ENCODE results near the gene TTC7B. TPM values are rescaled to one million over a fixed set of nuclear protein-coding genes. Genes with fewer than 3 reads are reported as not detected.

The TTC7B gene
- total RNA-seq, 2 experiments from 2014 or later = 1.2 to 1.3 TPM

DNA sequence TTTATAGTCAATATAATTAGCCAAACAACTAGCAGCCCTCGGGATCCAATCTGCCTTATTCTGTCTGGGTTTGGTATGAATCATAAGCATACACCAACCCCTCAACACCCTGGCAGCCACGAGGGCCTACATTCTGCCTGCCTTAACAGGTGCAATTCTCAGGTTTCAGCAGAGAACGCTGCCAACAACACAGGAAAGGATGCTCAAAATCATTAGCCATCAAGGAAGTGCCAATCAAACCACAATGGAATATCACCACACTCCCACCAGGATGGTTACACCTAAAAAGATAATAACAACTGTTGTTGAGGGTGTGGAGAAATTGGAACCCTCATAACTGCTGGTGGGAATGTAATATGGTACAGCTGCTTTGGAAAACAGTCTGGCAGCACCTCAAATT, 122.8 kb downstream of the TTC7B start:
- Histone ChIP-seq H3K4me1 (ENCODE audit: insufficient read depth, low read length) (peaks cover 6% of the 10 kb centered on the region), H3K4me3 (ENCODE audit: low read length) (no peak overlapping the region), H3K36me3 (ENCODE audit: insufficient read depth, low read length) (no peaks in the 10 kb centered on the region), H3K27me3 (ENCODE audit: control insufficient read depth in 1 of 2, insufficient read depth in 2 of 2, low read length in 2 of 2) (no peaks in the 10 kb centered on the region), H3K27ac (ENCODE audit: low read depth in 1 of 2, low read length in 2 of 2) (no peak overlapping the region), H3K9me3 (ENCODE audit: control insufficient read depth in 1 of 2, insufficient read depth in 1 of 2, low read length in 2 of 2) (no peaks in the 10 kb centered on the region)
- no peak for DNase-seq
- Mint-ChIP-seq H3K4me3 (no peak overlapping the region), H3K4me1 (ENCODE audit: low read depth) (no peaks in the 10 kb centered on the region), H3K27ac (no peak overlapping the region), H3K27me3 (no peaks in the 10 kb centered on the region), H3K9me3 (no peaks in the 10 kb centered on the region), H3K36me3 (ENCODE audit: low read depth) (no peaks in the 10 kb centered on the region)
- ChIA-PET POLR2A (no interaction called here), CTCF (no interaction called here)
- TF ChIP-seq, protein P1, sequence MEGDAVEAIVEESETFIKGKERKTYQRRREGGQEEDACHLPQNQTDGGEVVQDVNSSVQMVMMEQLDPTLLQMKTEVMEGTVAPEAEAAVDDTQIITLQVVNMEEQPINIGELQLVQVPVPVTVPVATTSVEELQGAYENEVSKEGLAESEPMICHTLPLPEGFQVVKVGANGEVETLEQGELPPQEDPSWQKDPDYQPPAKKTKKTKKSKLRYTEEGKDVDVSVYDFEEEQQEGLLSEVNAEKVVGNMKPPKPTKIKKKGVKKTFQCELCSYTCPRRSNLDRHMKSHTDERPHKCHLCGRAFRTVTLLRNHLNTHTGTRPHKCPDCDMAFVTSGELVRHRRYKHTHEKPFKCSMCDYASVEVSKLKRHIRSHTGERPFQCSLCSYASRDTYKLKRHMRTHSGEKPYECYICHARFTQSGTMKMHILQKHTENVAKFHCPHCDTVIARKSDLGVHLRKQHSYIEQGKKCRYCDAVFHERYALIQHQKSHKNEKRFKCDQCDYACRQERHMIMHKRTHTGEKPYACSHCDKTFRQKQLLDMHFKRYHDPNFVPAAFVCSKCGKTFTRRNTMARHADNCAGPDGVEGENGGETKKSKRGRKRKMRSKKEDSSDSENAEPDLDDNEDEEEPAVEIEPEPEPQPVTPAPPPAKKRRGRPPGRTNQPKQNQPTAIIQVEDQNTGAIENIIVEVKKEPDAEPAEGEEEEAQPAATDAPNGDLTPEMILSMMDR (IDR thresholded peaks at IDR 0.05) = no peak
- intact Hi-C loops (cut with DNase I, micrococcal nuclease) = loop anchor here in 1 of 2 experiments (10.0 kb wide), 1 partner anchor 749 kb away; no protein-coding TSS in a partner anchor
- ATAC-seq (ENCODE audit: poor library complexity) = no peak

DNA sequence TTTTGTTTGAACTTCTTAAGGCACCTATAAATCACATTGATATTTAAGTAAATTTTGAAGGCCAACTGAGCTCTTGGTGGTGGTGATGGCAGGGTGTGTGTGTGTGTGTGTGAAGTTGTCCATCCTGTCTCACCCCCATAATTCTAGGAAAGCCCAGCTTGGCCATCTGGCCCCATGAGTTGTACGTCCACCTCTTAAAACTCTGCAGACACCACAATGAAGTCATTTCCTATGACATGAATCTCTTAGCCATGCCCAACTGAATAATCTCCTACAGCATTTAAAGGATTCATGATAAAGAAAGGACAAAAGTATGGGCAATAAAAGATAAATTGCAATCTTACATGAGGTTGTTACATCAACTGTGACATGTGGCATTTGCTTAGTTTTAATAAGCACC, 123.4 kb downstream of the TTC7B start:
- Mint-ChIP-seq H3K27me3 (no peaks in the 10 kb centered on the region), H3K36me3 (ENCODE audit: low read depth) (no peaks in the 10 kb centered on the region), H3K4me1 (ENCODE audit: low read depth) (no peaks in the 10 kb centered on the region), H3K4me3 (no peak overlapping the region), H3K27ac (no peak overlapping the region), H3K9me3 (no peaks in the 10 kb centered on the region)
- DNase-seq (no peak), ATAC-seq (ENCODE audit: poor library complexity) (no peak)
- H3K4me3 ChIP-seq (ENCODE audit: low read length) = no peak overlapping the region
- H3K4me1 ChIP-seq (ENCODE audit: insufficient read depth, low read length) = peaks cover 5% of the 10 kb centered on the region
- TF ChIP-seq, protein P1 (IDR thresholded peaks at IDR 0.05) = no peak
- H3K9me3 ChIP-seq (ENCODE audit: control insufficient read depth in 1 of 2, insufficient read depth in 1 of 2, low read length in 2 of 2) = no peaks in the 10 kb centered on the region
- intact Hi-C loops (cut with DNase I, micrococcal nuclease) = loop anchor here in 1 of 2 experiments (10.0 kb wide), 1 partner anchor 748 kb away; no protein-coding TSS in a partner anchor
- no peaks in the 10 kb centered on the region for H3K27me3 ChIP-seq (ENCODE audit: control insufficient read depth in 1 of 2, insufficient read depth in 2 of 2, low read length in 2 of 2)
- CTCF ChIA-PET = interaction anchor here (1.0 to 1.1 kb wide), 2 partner anchors 12 to 324 kb away, joined by 3 read pairs; no protein-coding TSS in a partner anchor
- POLR2A ChIA-PET = no interaction called here
- no peak overlapping the region for H3K27ac ChIP-seq (ENCODE audit: low read depth in 1 of 2, low read length in 2 of 2)
- no peaks in the 10 kb centered on the region for H3K36me3 ChIP-seq (ENCODE audit: insufficient read depth, low read length)

DNA sequence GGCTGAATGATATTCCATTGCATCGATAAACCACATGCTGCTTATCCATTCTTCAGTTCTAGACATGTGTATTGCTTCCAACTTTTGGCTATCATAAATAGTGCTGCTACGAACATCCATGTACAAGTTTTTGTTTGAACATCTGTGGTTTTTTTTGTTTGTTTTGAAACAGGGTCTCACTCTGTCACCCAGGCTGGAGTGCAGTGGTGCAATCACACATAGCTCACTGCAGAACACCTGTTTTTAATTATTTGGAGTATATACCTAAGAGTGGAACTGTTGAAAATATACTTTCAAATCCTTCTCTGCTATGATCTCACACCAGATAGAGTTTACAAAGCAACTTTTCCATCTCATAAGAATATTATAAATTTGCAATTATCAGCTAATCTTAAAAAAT, 124.2 kb downstream of the TTC7B start:
- H3K4me1 Mint-ChIP-seq (ENCODE audit: low read depth) = no peaks in the 10 kb centered on the region
- no peaks in the 10 kb centered on the region for H3K4me1 ChIP-seq (ENCODE audit: insufficient read depth, low read length)
- ChIA-PET POLR2A (no interaction called here), CTCF (interaction anchor here (1.0 to 1.1 kb wide), 2 partner anchors 12 to 323 kb away, joined by 3 read pairs; no protein-coding TSS in a partner anchor)
- H3K9me3 Mint-ChIP-seq = no peaks in the 10 kb centered on the region
- H3K27me3 Mint-ChIP-seq = no peaks in the 10 kb centered on the region
- H3K27me3 ChIP-seq (ENCODE audit: control insufficient read depth in 1 of 2, insufficient read depth in 2 of 2, low read length in 2 of 2) = no peaks in the 10 kb centered on the region
- intact Hi-C loops (cut with DNase I, micrococcal nuclease) = loop anchor here in 1 of 2 experiments (10.0 kb wide), 1 partner anchor 747 kb away; no protein-coding TSS in a partner anchor
- no peak overlapping the region for H3K27ac ChIP-seq (ENCODE audit: low read depth in 1 of 2, low read length in 2 of 2)
- no peaks in the 10 kb centered on the region for H3K36me3 ChIP-seq (ENCODE audit: insufficient read depth, low read length)
- no peaks in the 10 kb centered on the region for H3K36me3 Mint-ChIP-seq (ENCODE audit: low read depth)
- DNase-seq (no peak), ATAC-seq (ENCODE audit: poor library complexity) (no peak)
- no peaks in the 10 kb centered on the region for H3K9me3 ChIP-seq (ENCODE audit: control insufficient read depth in 1 of 2, insufficient read depth in 1 of 2, low read length in 2 of 2)
- H3K4me3 Mint-ChIP-seq = no peak overlapping the region
- no peak overlapping the region for H3K4me3 ChIP-seq (ENCODE audit: low read length)
- TF ChIP-seq, protein P1 (IDR thresholded peaks at IDR 0.05) = no peak
- H3K27ac Mint-ChIP-seq = no peak overlapping the region

Measured in CD4-positive, alpha-beta T cell (primary cell).